GM12874 (cell line): ENCODE results near the gene GALNT13.

Experiments used
- TF ChIP-seq, protein P1 (sequence below): IDR thresholded peaks from 2 replicates; pipeline ENCODE4 v1.5.1; 2011; ENCODE audit warnings: low read depth, mild to moderate bottlenecking, control low read depth, low read length, moderate library complexity; ENCODE audit not compliant: insufficient read depth

The GALNT13 gene

DNA sequence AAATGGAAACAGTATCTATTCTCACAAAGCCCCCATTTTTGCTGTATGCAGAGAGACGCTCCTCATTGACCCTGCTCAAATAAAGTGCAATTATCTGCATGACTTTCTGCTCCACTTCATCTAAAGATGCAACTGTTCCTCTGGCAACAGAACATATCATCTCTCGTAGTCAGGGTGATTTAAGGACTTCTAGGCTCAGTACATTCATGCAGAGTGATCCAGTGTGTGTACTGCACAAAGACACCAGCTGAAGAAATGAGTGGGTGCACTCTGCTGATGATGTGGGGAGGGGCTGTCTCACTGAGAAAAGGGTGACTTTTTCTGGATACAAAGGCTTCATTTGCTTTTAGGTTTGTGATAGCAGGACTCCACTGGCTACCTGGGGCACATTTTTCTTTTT lies 355.2 kb downstream of the GALNT13 start:
- TF ChIP-seq, protein P1, sequence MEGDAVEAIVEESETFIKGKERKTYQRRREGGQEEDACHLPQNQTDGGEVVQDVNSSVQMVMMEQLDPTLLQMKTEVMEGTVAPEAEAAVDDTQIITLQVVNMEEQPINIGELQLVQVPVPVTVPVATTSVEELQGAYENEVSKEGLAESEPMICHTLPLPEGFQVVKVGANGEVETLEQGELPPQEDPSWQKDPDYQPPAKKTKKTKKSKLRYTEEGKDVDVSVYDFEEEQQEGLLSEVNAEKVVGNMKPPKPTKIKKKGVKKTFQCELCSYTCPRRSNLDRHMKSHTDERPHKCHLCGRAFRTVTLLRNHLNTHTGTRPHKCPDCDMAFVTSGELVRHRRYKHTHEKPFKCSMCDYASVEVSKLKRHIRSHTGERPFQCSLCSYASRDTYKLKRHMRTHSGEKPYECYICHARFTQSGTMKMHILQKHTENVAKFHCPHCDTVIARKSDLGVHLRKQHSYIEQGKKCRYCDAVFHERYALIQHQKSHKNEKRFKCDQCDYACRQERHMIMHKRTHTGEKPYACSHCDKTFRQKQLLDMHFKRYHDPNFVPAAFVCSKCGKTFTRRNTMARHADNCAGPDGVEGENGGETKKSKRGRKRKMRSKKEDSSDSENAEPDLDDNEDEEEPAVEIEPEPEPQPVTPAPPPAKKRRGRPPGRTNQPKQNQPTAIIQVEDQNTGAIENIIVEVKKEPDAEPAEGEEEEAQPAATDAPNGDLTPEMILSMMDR: no peak

DNA sequence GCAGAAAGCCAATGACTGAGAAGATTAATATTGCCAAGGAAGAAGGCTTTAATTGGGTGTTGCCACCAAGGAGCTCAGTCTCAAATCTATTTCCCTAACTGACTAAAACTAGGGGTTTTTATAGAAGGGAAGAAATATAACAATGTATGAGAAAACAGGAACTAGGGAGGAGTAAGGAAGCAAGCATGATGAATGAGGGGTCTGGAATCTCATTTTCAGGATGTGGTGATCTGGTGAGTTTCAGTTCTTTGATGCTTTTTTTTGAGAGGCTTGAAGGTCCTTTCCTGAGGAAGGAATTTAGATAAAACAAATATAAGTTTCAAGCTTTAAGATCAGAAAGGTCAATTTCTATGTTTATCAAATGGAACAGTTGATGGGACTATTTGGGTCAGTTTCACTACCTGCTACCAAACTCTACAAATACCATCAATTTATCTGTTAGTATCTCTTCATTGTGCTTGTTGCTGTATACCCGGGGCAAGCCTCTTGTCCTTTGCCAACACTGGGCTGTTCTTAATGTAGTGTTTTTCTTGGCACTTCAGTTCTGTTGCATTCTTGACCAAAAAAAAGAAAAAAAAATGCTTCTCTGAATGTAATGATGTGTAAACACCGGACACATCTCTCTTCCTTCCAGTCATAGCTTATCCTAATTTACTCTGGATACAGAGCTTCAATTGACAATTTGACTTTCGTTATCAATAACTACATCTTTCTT lies 357.0 kb downstream of the GALNT13 start:
- TF ChIP-seq, protein P1: no peak

DNA sequence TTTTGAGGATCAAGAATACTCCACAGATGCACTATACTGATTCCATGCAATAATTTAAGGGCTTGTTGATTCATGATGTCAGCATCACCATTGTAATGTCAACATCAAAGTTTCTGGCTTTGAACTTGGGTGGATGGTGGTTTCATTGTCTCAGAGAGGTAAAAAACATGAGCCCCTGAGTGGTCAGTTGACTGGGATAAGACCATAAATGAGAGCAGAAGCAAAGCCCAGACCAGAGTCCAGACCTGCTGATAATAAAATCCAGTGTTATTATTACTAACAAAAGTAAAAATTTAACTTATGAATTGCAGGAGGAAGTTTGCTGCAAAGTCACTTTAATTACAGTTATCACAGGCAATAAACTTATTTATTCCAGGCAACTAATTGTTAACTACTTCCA lies 358.2 kb downstream of the GALNT13 start:
- TF ChIP-seq, protein P1: no peak

DNA sequence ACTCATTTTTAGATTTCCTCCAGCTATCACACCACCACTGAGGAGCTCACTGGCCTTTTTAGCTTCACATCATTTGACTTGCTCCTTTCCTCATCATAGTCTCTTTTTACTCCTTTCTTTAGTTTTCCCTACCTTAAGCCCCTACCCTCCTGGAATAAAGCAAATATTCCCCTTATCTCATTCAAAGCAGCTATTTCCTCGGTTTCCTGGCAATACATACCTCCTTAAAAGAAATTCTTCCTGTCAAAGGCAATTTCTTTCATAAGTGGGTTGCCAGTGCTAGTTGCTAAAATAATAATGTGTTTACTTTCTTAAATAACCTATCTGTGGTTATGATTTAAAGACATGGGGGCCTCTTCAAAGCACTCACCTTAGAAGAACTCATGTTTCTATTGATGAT lies 359.3 kb downstream of the GALNT13 start:
- TF ChIP-seq, protein P1: no peak

DNA sequence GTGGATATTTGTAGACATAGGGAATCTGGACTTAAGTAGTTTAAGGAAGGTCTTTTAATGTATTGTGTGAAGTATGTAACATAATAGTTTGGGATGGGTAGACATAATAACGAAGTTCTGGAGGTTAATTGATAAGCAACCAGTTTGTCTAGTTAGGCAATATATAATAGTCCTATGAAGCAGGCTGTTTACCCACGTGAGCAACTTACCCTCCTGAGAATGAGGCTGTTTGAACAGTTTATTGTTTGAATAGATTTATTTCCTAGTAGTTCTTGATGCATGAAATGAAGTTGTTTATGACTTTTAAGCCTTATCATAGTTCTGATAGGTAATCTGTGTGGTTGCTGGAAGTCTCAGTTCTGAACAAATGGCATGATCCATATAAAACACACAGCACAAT lies 361.5 kb downstream of the GALNT13 start:
- TF ChIP-seq, protein P1: no peak

DNA sequence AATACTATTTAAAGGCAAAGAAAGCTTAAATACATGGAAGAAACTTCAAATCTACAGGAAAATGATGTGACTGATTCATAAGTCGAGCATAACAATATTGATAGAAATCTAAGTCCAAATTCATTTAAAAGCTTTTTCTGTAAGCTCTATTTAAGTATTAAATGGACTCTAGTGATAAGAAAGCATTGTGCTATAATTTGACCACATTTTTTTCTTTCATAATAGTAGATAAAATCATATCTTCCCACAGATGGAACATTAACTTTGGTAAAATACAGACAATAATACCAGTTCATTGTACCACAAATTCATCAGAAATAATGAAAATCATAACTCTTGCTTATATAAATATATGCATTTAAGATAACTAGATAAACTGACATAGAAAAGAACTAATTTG lies 366.5 kb downstream of the GALNT13 start:
- TF ChIP-seq, protein P1: no peak

DNA sequence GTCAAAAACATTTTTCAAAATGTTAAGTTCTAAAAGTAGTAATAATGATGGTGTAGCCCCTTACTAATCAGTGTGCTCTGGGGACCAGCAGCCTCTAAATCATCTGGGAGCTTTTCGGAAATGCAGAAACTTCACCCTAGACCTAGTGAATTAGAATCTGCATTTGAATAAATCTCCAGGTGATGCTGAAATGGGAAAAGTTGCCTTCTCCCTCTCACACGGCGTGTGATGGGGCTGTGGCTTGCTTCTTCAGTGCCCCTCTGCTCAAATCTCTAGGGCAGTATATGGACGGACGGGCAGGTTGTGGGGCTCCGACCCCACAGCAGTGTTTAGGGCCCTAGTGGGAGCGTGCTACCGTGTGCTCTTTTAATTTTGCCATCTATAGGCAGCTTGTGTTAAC lies 368.6 kb downstream of the GALNT13 start:
- TF ChIP-seq, protein P1: no peak
